Subcutaneous abdominal adipose tissue (tissue), 5 donors: ENCODE measurements around the gene OBSCN.

Experiments used
- H3K27ac ChIP-seq: one replicate; pipeline ENCODE4 v1.7.0; 2013; ENCODE audit warnings: low read depth, mild to moderate bottlenecking, inconsistent platforms, low read length, moderate library complexity
- H3K27me3 ChIP-seq, 5 donors: one replicate each; pipeline ENCODE4 v1.7.0; 2013; ENCODE audit warnings: low read length in 5 of 5, inconsistent platforms in 1 of 5; ENCODE audit not compliant: control insufficient read depth in 5 of 5, insufficient read depth in 4 of 5
- H3K36me3 ChIP-seq, 5 donors: one replicate each; pipeline ENCODE4 v1.7.0; 2013; ENCODE audit warnings: low read length in 5 of 5; ENCODE audit not compliant: control insufficient read depth in 5 of 5, insufficient read depth in 5 of 5
- H3K4me1 ChIP-seq, 5 donors: one replicate each; pipeline ENCODE4 v1.7.0; 2013; ENCODE audit warnings: low read length in 5 of 5, mild to moderate bottlenecking in 3 of 5, moderate library complexity in 1 of 5; ENCODE audit not compliant: control insufficient read depth in 5 of 5, insufficient read depth in 5 of 5
- H3K4me3 ChIP-seq, 5 donors: one replicate each; pipeline ENCODE4 v1.7.0; 2013; ENCODE audit warnings: low read length in 5 of 5, low read depth in 1 of 5
- H3K9ac ChIP-seq, 5 donors: one replicate each; pipeline ENCODE4 v1.7.0; 2013; ENCODE audit warnings: low read length in 5 of 5, mild to moderate bottlenecking in 4 of 5, moderate library complexity in 3 of 5
- H3K9me3 ChIP-seq, 5 donors: one replicate each; pipeline ENCODE4 v1.7.0; 2013; ENCODE audit warnings: low read length in 5 of 5; ENCODE audit not compliant: control insufficient read depth in 5 of 5
- donor health status: healthy.
- donor health status: healthy.
- donor health status: healthy.
- donor health status: healthy.
- donor health status: healthy.

Gene OBSCN

GRCh38 chr1:228208831-228209551, 1.1 kb downstream of the OBSCN start:
- Histone ChIP-seq H3K27me3 (peaks cover 17 to 46% (median 32%) of the 10 kb centered on the region in 5 donors), H3K36me3 (no peaks in the 10 kb centered on the region), H3K4me1 (peaks cover 0 to 15% (median 9%) of the 10 kb centered on the region in 5 donors), H3K9me3 (no peaks in the 10 kb centered on the region), H3K27ac (no peak overlapping the region), H3K9ac (no peak overlapping the region), H3K4me3 (no peak overlapping the region)

GRCh38 chr1:228209657-228210056, 1.8 kb downstream of the OBSCN start:
- Histone ChIP-seq H3K4me3 (no peak overlapping the region), H3K4me1 (peaks cover 0 to 17% (median 9%) of the 10 kb centered on the region in 5 donors), H3K27ac (no peak overlapping the region)

GRCh38 chr1:228210076-228210651, 2.3 kb downstream of the OBSCN start:
- H3K27ac ChIP-seq, result no peak overlapping the region
- no peak overlapping the region for H3K4me3 ChIP-seq
- no peaks in the 10 kb centered on the region for H3K36me3 ChIP-seq
- no peak overlapping the region for H3K9ac ChIP-seq
- no peaks in the 10 kb centered on the region for H3K9me3 ChIP-seq
- peaks cover 17 to 46% (median 32%) of the 10 kb centered on the region in 5 donors for H3K27me3 ChIP-seq
- H3K4me1 ChIP-seq, result peaks cover 0 to 17% (median 9%) of the 10 kb centered on the region in 5 donors

More at GRCh38 chr1:228209657-228210056, 1.8 kb downstream of the OBSCN start:
- no peak overlapping the region for H3K9ac ChIP-seq
- peaks cover 17 to 46% (median 32%) of the 10 kb centered on the region in 5 donors for H3K27me3 ChIP-seq
- H3K9me3 ChIP-seq, result no peaks in the 10 kb centered on the region
- no peaks in the 10 kb centered on the region for H3K36me3 ChIP-seq

GRCh38 chr1:228210712-228211530, 3.1 kb downstream of the OBSCN start:
- Histone ChIP-seq H3K9ac (no peak overlapping the region), H3K4me3 (no peak overlapping the region), H3K4me1 (peaks cover 0 to 17% (median 9%) of the 10 kb centered on the region in 5 donors), H3K36me3 (no peaks in the 10 kb centered on the region), H3K27ac (no peak overlapping the region), H3K9me3 (no peaks in the 10 kb centered on the region), H3K27me3 (peaks cover 17 to 46% (median 32%) of the 10 kb centered on the region in 5 donors)

GRCh38 chr1:228211531-228212414, 3.9 kb downstream of the OBSCN start:
- Histone ChIP-seq H3K4me1 (peaks cover 0 to 17% (median 9%) of the 10 kb centered on the region in 5 donors), H3K4me3 (no peak overlapping the region), H3K9me3 (no peaks in the 10 kb centered on the region), H3K27me3 (peaks cover 17 to 43% (median 32%) of the 10 kb centered on the region in 5 donors), H3K27ac (no peak overlapping the region), H3K36me3 (no peaks in the 10 kb centered on the region), H3K9ac (no peak overlapping the region)

GRCh38 chr1:228212415-228212965, 4.6 kb downstream of the OBSCN start:
- peak overlapping the region in 3 of 5 donors; percentile 22 to 52 (median 47) for H3K4me3 ChIP-seq
- H3K4me1 ChIP-seq, result peaks cover 0 to 17% (median 9%) of the 10 kb centered on the region in 5 donors
- peaks cover 17 to 35% (median 27%) of the 10 kb centered on the region in 5 donors for H3K27me3 ChIP-seq

GRCh38 chr1:228212966-228213844, 5.4 kb downstream of the OBSCN start:
- no peak overlapping the region for H3K27ac ChIP-seq
- H3K27me3 ChIP-seq, result peaks cover 15 to 29% (median 25%) of the 10 kb centered on the region in 5 donors
- peak overlapping the region in 1 of 5 donors; percentile 41 for H3K9ac ChIP-seq
- peak overlapping the region; percentile 56 to 70 (median 59) for H3K4me3 ChIP-seq
- peaks cover 0 to 17% (median 9%) of the 10 kb centered on the region in 5 donors for H3K4me1 ChIP-seq
- H3K36me3 ChIP-seq, result no peaks in the 10 kb centered on the region
- H3K9me3 ChIP-seq, result no peaks in the 10 kb centered on the region

More at GRCh38 chr1:228212415-228212965, 4.6 kb downstream of the OBSCN start:
- H3K9ac ChIP-seq, result no peak overlapping the region
- H3K9me3 ChIP-seq, result no peaks in the 10 kb centered on the region
- no peak overlapping the region for H3K27ac ChIP-seq
- H3K36me3 ChIP-seq, result no peaks in the 10 kb centered on the region

- Histone ChIP-seq H3K27ac (no peak overlapping the region), H3K9ac (peak overlapping the region in 1 of 5 donors; percentile 56), H3K27me3 (peaks cover 12 to 26% (median 18%) of the 10 kb centered on the region in 5 donors), H3K36me3 (no peaks in the 10 kb centered on the region), H3K9me3 (no peaks in the 10 kb centered on the region), H3K4me3 (peak overlapping the region in 3 of 5 donors; percentile 30 to 58 (median 34)), H3K4me1 (peaks cover 0 to 17% (median 9%) of the 10 kb centered on the region in 5 donors)
These were observed 6.3 kb downstream of the OBSCN start for GRCh38 chr1:228213917-228214808.
